ENCODE measurements around the gene APOM. TPM values are rescaled to one million over a fixed set of nuclear protein-coding genes. Genes with fewer than 3 reads are reported as not detected.

Gene APOM
- total RNA-seq, 1 donor from 2014 or later, result 3.8 TPM

GRCh38 chr6:31643818-31644454 lies 11.8 kb upstream of the APOM start:
- Mint-ChIP-seq H3K4me1 (no peaks in the 10 kb centered on the region), H3K27me3 (ENCODE audit: low read depth) (no peaks in the 10 kb centered on the region), H3K36me3 (ENCODE audit: low read depth) (peaks cover 30% of the 10 kb centered on the region), H3K4me3 (no peak overlapping the region), H3K9me3 (no peaks in the 10 kb centered on the region), H3K27ac (ENCODE audit: unreplicated experiment) (no peak overlapping the region)
- no peak for TF ChIP-seq CTCF (conservative IDR thresholded peaks at IDR 0.05)
- no peak for DNase-seq (ENCODE audit: low read depth, low spot score)

GRCh38 chr6:31645325-31645724 lies 10.4 kb upstream of the APOM start:
- H3K36me3 Mint-ChIP-seq (ENCODE audit: low read depth), result peaks cover 27% of the 10 kb centered on the region
- peak overlapping the region; percentile 54 for H3K4me3 Mint-ChIP-seq
- H3K27ac Mint-ChIP-seq (ENCODE audit: unreplicated experiment), result peak overlapping the region; percentile 13
- H3K4me1 Mint-ChIP-seq, result peaks cover 9% of the 10 kb centered on the region
- no peaks in the 10 kb centered on the region for H3K9me3 Mint-ChIP-seq
- TF ChIP-seq CTCF (conservative IDR thresholded peaks at IDR 0.05), result no peak
- DNase-seq (ENCODE audit: low read depth, low spot score), result no peak
- no peaks in the 10 kb centered on the region for H3K27me3 Mint-ChIP-seq (ENCODE audit: low read depth)

- Mint-ChIP-seq H3K4me3 (peak overlapping the region; percentile 94), H3K36me3 (ENCODE audit: low read depth) (peaks cover 15% of the 10 kb centered on the region), H3K9me3 (no peaks in the 10 kb centered on the region), H3K27ac (ENCODE audit: unreplicated experiment) (peak overlapping the region; percentile 100), H3K4me1 (peaks cover 39% of the 10 kb centered on the region), H3K27me3 (ENCODE audit: low read depth) (peaks cover 9% of the 10 kb centered on the region)
- no peak for TF ChIP-seq CTCF (conservative IDR thresholded peaks at IDR 0.05)
- DNase-seq (ENCODE audit: low read depth, low spot score), result no peak
Observed at GRCh38 chr6:31651602-31652191, 4.0 kb upstream of the APOM start.

GRCh38 chr6:31652925-31653724 lies 2.6 kb upstream of the APOM start:
- Mint-ChIP-seq H3K9me3 (no peaks in the 10 kb centered on the region), H3K27me3 (ENCODE audit: low read depth) (peaks cover 9% of the 10 kb centered on the region), H3K4me3 (peak overlapping the region; percentile 94), H3K4me1 (peaks cover 45% of the 10 kb centered on the region), H3K27ac (ENCODE audit: unreplicated experiment) (peak overlapping the region; percentile 100), H3K36me3 (ENCODE audit: low read depth) (peaks cover 13% of the 10 kb centered on the region)
- TF ChIP-seq CTCF (conservative IDR thresholded peaks at IDR 0.05), result no peak
- DNase-seq (ENCODE audit: low read depth, low spot score), result no peak

- Mint-ChIP-seq H3K27me3 (ENCODE audit: low read depth) (peaks cover 9% of the 10 kb centered on the region), H3K27ac (ENCODE audit: unreplicated experiment) (peak overlapping the region; percentile 12), H3K36me3 (ENCODE audit: low read depth) (peaks cover 7% of the 10 kb centered on the region), H3K4me3 (peak overlapping the region; percentile 79), H3K4me1 (peaks cover 56% of the 10 kb centered on the region), H3K9me3 (no peaks in the 10 kb centered on the region)
- TF ChIP-seq CTCF (conservative IDR thresholded peaks at IDR 0.05), result no peak
- no peak for DNase-seq (ENCODE audit: low read depth, low spot score)
Observed at GRCh38 chr6:31654574-31655348, 933 bp upstream of the APOM start.

Measured in neural crest cell (in vitro differentiated cells).